ENCODE data around the gene PSMD11. TPM values are rescaled to one million over a fixed set of nuclear protein-coding genes. Genes with fewer than 3 reads are reported as not detected.
"Not testable (repeated sequence)": the region's sequence is repeated elsewhere in the genome, so short reads cannot be mapped to it uniquely, and the experiment has no call there.

Gene PSMD11
- total RNA-seq, 1 donor from 2014 or later: 117 TPM

DNA sequence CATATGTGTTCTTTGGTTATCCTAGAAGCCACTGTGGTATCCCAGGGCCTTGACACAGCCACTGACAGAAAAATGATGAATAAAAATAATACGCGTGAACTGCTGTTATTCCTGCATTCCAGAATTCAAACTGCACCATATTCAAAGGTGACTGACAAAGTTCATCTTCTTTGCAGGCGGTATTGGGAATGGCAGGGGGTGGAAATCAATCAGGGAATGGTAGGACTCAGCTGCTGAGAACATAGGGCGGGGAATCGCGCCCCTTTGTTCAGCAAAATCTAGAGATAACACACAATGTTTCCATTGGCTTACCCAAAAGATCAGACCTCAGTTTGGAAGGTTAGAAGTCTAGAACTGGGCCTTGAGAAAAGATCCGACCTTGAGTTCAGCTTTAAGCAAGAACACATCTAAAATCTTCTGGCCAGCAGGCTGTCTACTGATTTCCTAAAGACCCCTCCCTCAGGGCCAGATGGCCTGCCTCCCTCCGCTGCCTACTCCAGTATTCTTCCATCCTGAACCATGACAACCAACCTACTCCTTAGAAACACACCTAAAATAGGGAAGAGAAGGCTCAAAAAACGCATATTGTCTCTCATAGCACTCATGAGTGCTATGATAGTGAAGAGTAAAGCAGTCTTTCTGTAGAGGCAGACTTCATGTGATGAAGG is 76.6 kb downstream of the PSMD11 start:
- peak overlapping the region; percentile 86 for H3K27ac Mint-ChIP-seq
- intact Hi-C loops (cut with micrococcal nuclease): no loop called here
- CTCF ChIA-PET: no interaction called here

DNA sequence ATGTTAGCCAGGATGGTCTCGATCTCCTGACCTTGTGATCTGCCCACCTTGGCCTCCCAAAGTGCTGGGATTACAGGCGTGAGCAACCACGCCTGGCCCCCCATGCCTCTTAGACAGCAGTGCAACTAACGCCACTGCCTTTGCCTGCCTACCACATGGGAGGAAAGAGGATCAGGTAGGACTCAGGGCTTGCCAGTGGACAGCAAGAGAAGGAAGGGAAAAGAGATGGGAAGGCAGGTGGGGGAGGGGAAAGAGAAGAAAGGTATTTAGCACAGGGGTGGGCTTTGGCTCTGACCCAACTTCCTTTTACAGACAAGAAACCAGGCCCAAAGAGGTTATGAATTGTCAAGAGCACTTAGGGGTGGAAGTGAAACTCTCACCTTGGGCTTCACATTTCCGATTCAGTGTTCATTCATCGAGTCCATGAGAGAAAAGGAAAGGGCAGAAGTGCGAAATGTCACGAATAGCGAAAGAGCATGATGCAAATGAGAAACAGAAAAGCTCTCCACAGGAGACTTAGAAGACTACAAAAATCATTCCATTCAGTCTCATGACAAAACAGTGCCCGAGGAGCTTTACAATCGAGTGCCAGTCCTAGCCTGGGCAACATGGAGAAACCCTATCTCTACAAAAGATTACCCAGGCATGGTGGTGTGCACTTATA is 78.8 kb downstream of the PSMD11 start:
- DNase-seq (no peak), ATAC-seq (ENCODE audit: low read depth) (peak; percentile 70)
- peak overlapping the region; percentile 48 for H3K4me3 Mint-ChIP-seq
- TF ChIP-seq, protein P1, sequence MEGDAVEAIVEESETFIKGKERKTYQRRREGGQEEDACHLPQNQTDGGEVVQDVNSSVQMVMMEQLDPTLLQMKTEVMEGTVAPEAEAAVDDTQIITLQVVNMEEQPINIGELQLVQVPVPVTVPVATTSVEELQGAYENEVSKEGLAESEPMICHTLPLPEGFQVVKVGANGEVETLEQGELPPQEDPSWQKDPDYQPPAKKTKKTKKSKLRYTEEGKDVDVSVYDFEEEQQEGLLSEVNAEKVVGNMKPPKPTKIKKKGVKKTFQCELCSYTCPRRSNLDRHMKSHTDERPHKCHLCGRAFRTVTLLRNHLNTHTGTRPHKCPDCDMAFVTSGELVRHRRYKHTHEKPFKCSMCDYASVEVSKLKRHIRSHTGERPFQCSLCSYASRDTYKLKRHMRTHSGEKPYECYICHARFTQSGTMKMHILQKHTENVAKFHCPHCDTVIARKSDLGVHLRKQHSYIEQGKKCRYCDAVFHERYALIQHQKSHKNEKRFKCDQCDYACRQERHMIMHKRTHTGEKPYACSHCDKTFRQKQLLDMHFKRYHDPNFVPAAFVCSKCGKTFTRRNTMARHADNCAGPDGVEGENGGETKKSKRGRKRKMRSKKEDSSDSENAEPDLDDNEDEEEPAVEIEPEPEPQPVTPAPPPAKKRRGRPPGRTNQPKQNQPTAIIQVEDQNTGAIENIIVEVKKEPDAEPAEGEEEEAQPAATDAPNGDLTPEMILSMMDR (IDR thresholded peaks at IDR 0.05): no peak
- H3K36me3 Mint-ChIP-seq (ENCODE audit: low read depth): no peaks in the 10 kb centered on the region
- CTCF ChIA-PET: interaction anchor here (1.3 to 2.5 kb wide), 10 partner anchors 8 to 85 kb away, joined by 4 to 20 read pairs (median 6); partner anchors contain the start of genes CDK5R1 and PSMD11
- peaks cover 79% of the 10 kb centered on the region for H3K4me1 Mint-ChIP-seq
- POLR2A ChIA-PET: interaction anchor here (0.6 to 4.3 kb wide), 22 partner anchors 8 to 1204 kb away, joined by 3 to 90 read pairs (median 8); partner anchors contain the start of genes CDK5R1 and PSMD11
- H3K27me3 Mint-ChIP-seq: no peaks in the 10 kb centered on the region
- H3K9me3 Mint-ChIP-seq: no peaks in the 10 kb centered on the region
- intact Hi-C loops (cut with micrococcal nuclease): loop anchor here (1.0 to 2.0 kb wide), 6 partner anchors 8 to 173 kb away; partner anchors contain the start of genes CDK5R1, PSMD11 and ZNF207
- peak overlapping the region; percentile 93 for H3K27ac Mint-ChIP-seq

More for the DNA sequence above, 76.6 kb downstream of the PSMD11 start:
- POLR2A ChIA-PET: interaction anchor here (0.5 to 1.7 kb wide), 7 partner anchors 10 to 192 kb away, joined by 3 to 11 read pairs (median 3); partner anchors contain the start of gene CDK5R1
- no peaks in the 10 kb centered on the region for H3K27me3 Mint-ChIP-seq
- H3K4me1 Mint-ChIP-seq: peaks cover 88% of the 10 kb centered on the region
- no peaks in the 10 kb centered on the region for H3K36me3 Mint-ChIP-seq (ENCODE audit: low read depth)
- TF ChIP-seq, protein P1 (IDR thresholded peaks at IDR 0.05): no peak
- DNase-seq (no peak), ATAC-seq (ENCODE audit: low read depth) (no peak)
- no peaks in the 10 kb centered on the region for H3K9me3 Mint-ChIP-seq
- peak overlapping the region; percentile 87 for H3K4me3 Mint-ChIP-seq

DNA sequence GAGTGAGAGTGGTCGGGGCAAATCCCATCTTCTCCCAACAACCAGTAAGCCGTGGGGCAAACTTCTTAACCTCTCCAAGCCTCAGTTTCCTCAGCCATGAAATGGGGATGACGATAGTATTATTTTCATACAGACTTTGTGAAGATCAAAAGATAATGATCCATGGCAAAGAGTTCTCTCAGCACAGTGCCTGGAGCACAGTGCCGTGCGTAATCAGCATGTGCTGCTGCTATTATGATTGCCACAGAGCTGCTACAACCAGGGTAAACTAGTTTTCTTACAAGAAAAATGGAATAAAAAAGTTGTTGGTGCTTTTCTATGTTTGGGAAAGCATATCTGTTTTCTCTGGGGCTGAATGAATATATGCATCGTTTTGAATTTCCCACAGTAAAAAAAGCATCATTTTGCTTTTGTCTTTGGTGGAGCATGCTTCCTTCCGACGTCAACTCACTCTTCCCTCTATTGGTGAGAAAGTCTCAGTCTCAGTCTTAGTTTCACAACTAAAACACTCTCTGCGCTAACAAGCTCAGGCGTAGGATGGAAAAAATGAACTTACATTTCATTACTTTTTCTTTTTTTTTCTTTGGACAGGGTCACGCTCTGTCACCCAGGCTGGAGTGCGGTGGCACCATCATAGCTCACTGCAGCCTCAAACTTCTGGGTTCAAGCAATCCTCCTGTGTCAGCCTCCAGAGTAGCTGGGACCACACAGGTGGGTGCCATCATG is 79.7 kb downstream of the PSMD11 start:
- H3K9me3 Mint-ChIP-seq: no peaks in the 10 kb centered on the region
- H3K36me3 Mint-ChIP-seq (ENCODE audit: low read depth): no peaks in the 10 kb centered on the region
- TF ChIP-seq, protein P1 (IDR thresholded peaks at IDR 0.05): no peak
- ChIA-PET CTCF (interaction anchor here (1.3 to 2.5 kb wide), 10 partner anchors 9 to 84 kb away, joined by 4 to 20 read pairs (median 6); partner anchors contain the start of genes CDK5R1 and PSMD11), POLR2A (interaction anchor here (0.6 to 4.3 kb wide), 22 partner anchors 9 to 1204 kb away, joined by 3 to 90 read pairs (median 9); partner anchors contain the start of genes CDK5R1 and PSMD11)
- H3K4me3 Mint-ChIP-seq: peak overlapping the region; percentile 48
- no peaks in the 10 kb centered on the region for H3K27me3 Mint-ChIP-seq
- ATAC-seq (ENCODE audit: low read depth) (peak; percentile 53), DNase-seq (no peak)
- H3K27ac Mint-ChIP-seq: peak overlapping the region; percentile 93
- peaks cover 79% of the 10 kb centered on the region for H3K4me1 Mint-ChIP-seq
- intact Hi-C loops (cut with micrococcal nuclease): loop anchor here (1.0 to 2.0 kb wide), 7 partner anchors 9 to 174 kb away; partner anchors contain the start of genes CDK5R1, PSMD11 and ZNF207

DNA sequence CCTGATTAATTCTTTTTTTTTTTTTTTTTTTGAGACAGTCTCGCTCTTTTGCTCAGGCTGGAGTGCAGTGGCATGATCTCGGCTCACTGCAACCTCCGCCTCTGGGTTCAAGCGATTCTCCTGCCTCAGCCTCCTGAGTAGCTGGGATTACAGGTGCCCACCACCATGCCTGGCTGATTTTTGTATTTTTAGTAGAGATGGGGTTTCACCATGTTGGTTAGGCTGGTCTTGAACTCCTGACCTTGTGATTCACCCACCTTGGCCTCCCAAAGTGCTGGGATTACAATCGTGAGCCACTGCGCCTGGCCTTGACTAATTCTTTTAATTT is 80.2 kb downstream of the PSMD11 start:
- peaks cover 80% of the 10 kb centered on the region for H3K4me1 Mint-ChIP-seq
- not testable (repeated sequence) for H3K4me3 Mint-ChIP-seq; ATAC-seq (ENCODE audit: low read depth)

DNA sequence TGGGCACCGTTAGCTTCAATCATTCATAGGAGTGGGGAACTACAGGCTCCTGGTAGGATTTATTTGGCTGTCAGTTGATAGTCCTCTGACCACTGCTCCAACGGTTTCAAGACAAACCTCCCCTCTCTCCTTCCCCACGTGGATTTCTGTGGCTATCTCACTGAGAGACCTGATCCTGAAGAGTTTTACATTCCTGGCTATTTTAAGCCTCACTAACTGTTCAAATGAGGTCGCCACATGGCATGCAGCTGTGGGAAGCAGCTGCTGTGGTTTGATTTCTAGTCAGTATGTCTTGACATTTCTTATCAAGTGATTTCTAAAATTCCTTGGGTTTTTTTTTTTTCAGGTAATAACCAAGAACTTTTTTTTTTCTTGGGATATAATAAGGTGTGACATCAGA is 80.8 kb downstream of the PSMD11 start:
- ATAC-seq (ENCODE audit: low read depth) (no peak), DNase-seq (no peak)
- no peaks in the 10 kb centered on the region for H3K36me3 Mint-ChIP-seq (ENCODE audit: low read depth)
- POLR2A ChIA-PET: interaction anchor here (0.9 to 4.3 kb wide), 6 partner anchors 10 to 65 kb away, joined by 4 to 90 read pairs (median 10); partner anchors contain the start of gene CDK5R1
- no peaks in the 10 kb centered on the region for H3K27me3 Mint-ChIP-seq
- H3K4me1 Mint-ChIP-seq: peaks cover 74% of the 10 kb centered on the region
- H3K9me3 Mint-ChIP-seq: no peaks in the 10 kb centered on the region
- TF ChIP-seq, protein P1 (IDR thresholded peaks at IDR 0.05): no peak
- intact Hi-C loops (cut with micrococcal nuclease): no loop called here
- H3K4me3 Mint-ChIP-seq: no peak overlapping the region
- CTCF ChIA-PET: interaction anchor here (2.3 to 2.7 kb wide), 3 partner anchors 14 to 63 kb away, joined by 8 to 20 read pairs (median 11); no protein-coding TSS in a partner anchor
- H3K27ac Mint-ChIP-seq: peak overlapping the region; percentile 93

More for the DNA sequence above, 80.2 kb downstream of the PSMD11 start:
- POLR2A ChIA-PET: interaction anchor here (0.8 to 4.3 kb wide), 14 partner anchors 9 to 87 kb away, joined by 4 to 90 read pairs (median 11); partner anchors contain the start of genes CDK5R1 and PSMD11
- CTCF ChIA-PET: interaction anchor here (1.3 to 2.5 kb wide), 10 partner anchors 10 to 84 kb away, joined by 4 to 20 read pairs (median 6); partner anchors contain the start of genes CDK5R1 and PSMD11
- not testable (repeated sequence) for H3K36me3 Mint-ChIP-seq (ENCODE audit: low read depth); H3K27me3 Mint-ChIP-seq; H3K9me3 Mint-ChIP-seq; DNase-seq
- H3K27ac Mint-ChIP-seq: peak overlapping the region; percentile 93
- intact Hi-C loops (cut with micrococcal nuclease): loop anchor here (1.0 kb wide), 1 partner anchor 34 kb away; no protein-coding TSS in a partner anchor

All from activated B cell treated with CpG ODN at 0.5 μM for 24 hours (primary cell).